Mucosa of rectum (tissue), 2 donors: ENCODE data around the gene ACTBL2.
"Not testable (repeated sequence)": the region's sequence is repeated elsewhere in the genome, so short reads cannot be mapped to it uniquely, and the experiment has no call there.

Experiments used
- H3K27ac ChIP-seq, 2 donors: one replicate each; pipeline ENCODE4 v1.7.0; 2013; ENCODE audit warnings: inconsistent platforms in 2 of 2, low read depth in 2 of 2, low read length in 2 of 2
- H3K27me3 ChIP-seq, 2 donors: one replicate each; pipeline ENCODE4 v1.7.0; 2013; ENCODE audit warnings: low read length in 2 of 2; ENCODE audit not compliant: control insufficient read depth in 2 of 2, insufficient read depth in 2 of 2
- H3K36me3 ChIP-seq, 2 donors: one replicate each; pipeline ENCODE4 v1.7.0; 2013; ENCODE audit warnings: low read length in 2 of 2; ENCODE audit not compliant: control insufficient read depth in 2 of 2, insufficient read depth in 2 of 2
- H3K4me1 ChIP-seq, 2 donors: one replicate each; pipeline ENCODE4 v1.7.0; 2013; ENCODE audit warnings: low read length in 2 of 2, mild to moderate bottlenecking in 1 of 2; ENCODE audit not compliant: control insufficient read depth in 2 of 2, insufficient read depth in 2 of 2
- H3K4me3 ChIP-seq, 2 donors: one replicate each; pipeline ENCODE4 v1.7.0; 2013; ENCODE audit warnings: low read length in 2 of 2
- H3K9ac ChIP-seq, 2 donors: one replicate each; pipeline ENCODE4 v1.7.0; 2013; ENCODE audit warnings: low read length in 2 of 2, low read depth in 1 of 2, mild to moderate bottlenecking in 1 of 2
- H3K9me3 ChIP-seq, 2 donors: one replicate each; pipeline ENCODE4 v1.7.0; 2013; ENCODE audit warnings: low read length in 2 of 2; ENCODE audit not compliant: control insufficient read depth in 2 of 2
- donor health status: healthy.
- donor health status: Normal muscosa, but diverticular disease.

Gene ACTBL2

DNA sequence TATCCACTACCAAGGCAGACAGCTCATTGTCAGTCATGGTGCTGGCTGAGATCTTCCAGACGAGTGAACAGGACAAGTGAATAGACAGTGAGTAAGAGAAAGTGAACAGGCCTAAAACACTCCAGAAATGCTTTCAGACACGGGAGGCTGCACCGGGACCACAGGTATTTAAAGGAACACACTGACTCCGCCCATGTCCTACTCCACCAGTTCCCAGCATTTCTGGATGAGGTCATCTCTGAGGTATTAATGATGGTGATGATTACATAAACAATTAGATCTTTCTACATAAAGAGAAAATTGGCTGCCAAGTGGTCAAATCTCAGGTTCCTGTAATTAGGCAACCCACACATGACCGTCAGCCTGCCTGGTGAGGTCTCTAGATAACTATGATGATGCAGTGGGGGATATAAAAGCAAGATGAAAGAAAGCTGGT lies at the start of gene ACTBL2:
Gene ACTBL2, minus strand, starts transcription at position 141 of the 436 bp plus-strand sequence. Its CDS starts 104 bp downstream, at position 37.
- H3K27ac ChIP-seq: no peak within 1 kb of the TSS
- H3K4me1 ChIP-seq: no peaks in the 10 kb centered on the region
- no peak within 1 kb of the TSS for H3K4me3 ChIP-seq
- no peaks in the 10 kb centered on the region for H3K36me3 ChIP-seq
- no peak within 1 kb of the TSS for H3K9ac ChIP-seq
- H3K9me3 ChIP-seq: no peaks in the 10 kb centered on the region
- H3K27me3 ChIP-seq: no peaks in the 10 kb centered on the region

DNA sequence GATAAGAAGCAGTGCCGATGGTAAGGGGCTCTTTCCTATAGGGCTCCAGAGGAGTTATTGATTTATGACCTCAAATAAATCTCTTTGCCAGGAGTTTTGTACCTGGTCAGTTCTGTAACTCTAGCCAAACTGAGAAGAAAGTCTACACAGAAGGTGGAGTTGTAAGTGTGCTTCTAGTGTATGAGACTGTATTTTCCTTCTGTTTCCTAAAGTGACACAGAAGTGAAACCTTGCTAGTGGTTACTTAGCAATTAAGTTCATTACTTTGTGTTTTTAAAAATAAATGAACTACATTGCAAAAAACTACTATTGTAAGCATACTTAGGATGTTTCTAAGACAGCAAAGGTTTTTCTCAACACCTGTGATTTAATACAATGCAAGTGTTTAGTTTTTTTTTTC lies 48.7 kb upstream of the ACTBL2 start:
- H3K9ac ChIP-seq: no peak overlapping the region
- H3K4me3 ChIP-seq: no peak overlapping the region
- H3K9me3 ChIP-seq: no peaks in the 10 kb centered on the region
- no peaks in the 10 kb centered on the region for H3K36me3 ChIP-seq
- H3K27me3 ChIP-seq: no peaks in the 10 kb centered on the region
- no peaks in the 10 kb centered on the region for H3K4me1 ChIP-seq
- H3K27ac ChIP-seq: no peak overlapping the region

DNA sequence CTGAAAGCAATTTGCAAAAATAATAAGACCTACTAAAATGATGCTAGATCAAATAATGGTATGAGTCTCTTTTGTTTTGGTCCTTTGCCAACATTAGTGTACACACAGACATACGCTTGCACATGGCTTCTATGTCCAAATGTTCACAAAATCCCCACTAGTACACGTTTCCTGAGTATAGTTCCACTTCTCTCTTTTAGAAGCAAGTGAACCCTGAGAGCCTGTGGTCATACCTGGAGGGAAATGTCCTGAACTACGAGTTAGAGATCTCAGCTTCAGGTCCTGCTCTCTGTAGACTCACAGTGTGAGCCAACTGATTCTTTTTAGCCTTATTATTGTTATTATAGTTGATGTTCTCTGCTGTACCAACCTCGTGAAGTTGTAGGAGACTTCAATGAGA lies 47.3 kb upstream of the ACTBL2 start:
- Histone ChIP-seq H3K9ac (no peak overlapping the region), H3K27me3 (no peaks in the 10 kb centered on the region), H3K4me3 (no peak overlapping the region), H3K9me3 (no peaks in the 10 kb centered on the region), H3K27ac (no peak overlapping the region), H3K4me1 (no peaks in the 10 kb centered on the region), H3K36me3 (no peaks in the 10 kb centered on the region)

GRCh38 chr5:57527870-57528269 lies 45.3 kb upstream of the ACTBL2 start:
- no peaks in the 10 kb centered on the region for H3K27me3 ChIP-seq
- H3K36me3 ChIP-seq: no peaks in the 10 kb centered on the region
- no peak overlapping the region for H3K4me3 ChIP-seq
- no peaks in the 10 kb centered on the region for H3K9me3 ChIP-seq
- H3K27ac ChIP-seq: no peak overlapping the region
- no peaks in the 10 kb centered on the region for H3K4me1 ChIP-seq
- no peak overlapping the region for H3K9ac ChIP-seq

DNA sequence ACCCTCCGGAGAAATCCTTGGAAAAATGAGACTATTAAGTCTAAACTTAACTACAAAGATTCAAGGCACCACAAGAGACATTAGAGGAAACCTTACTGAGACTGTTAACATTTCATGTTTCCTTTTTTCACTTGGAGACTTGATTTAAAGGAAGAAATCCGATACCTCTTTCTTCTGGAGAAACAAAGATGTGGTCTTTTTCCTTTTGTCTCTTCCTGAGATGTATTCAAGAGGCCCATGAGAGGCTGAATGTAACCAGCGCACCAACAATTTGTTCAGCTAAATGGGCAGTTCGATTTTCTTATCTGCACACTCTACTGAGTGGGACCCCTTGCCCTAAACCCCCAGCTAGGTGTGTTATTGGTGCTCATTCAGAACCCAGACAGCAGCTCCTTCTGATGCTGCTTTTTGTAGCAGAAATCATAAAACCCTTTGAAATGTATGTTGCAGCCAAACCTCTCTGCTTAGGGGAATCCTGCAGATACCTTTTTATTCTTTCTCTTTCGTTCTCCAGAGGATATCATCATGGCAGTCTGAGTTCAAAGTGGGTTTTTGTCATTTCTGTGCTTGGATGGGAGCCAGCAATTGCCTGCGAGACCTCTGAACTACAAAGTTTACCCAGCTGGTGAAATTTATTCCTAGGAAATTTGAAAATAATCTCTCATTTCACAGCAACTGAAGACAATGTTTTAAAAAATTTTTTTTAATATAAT lies 41.9 kb upstream of the ACTBL2 start:
- Histone ChIP-seq H3K36me3 (no peaks in the 10 kb centered on the region), H3K4me3 (no peak overlapping the region), H3K4me1 (no peaks in the 10 kb centered on the region), H3K27me3 (no peaks in the 10 kb centered on the region), H3K9me3 (no peaks in the 10 kb centered on the region), H3K27ac (no peak overlapping the region), H3K9ac (no peak overlapping the region)

GRCh38 chr5:57522477-57522876 lies 39.9 kb upstream of the ACTBL2 start:
- not testable (repeated sequence) for H3K9ac ChIP-seq, H3K4me3 ChIP-seq, H3K36me3 ChIP-seq, H3K9me3 ChIP-seq, H3K27me3 ChIP-seq, H3K4me1 ChIP-seq, H3K27ac ChIP-seq

DNA sequence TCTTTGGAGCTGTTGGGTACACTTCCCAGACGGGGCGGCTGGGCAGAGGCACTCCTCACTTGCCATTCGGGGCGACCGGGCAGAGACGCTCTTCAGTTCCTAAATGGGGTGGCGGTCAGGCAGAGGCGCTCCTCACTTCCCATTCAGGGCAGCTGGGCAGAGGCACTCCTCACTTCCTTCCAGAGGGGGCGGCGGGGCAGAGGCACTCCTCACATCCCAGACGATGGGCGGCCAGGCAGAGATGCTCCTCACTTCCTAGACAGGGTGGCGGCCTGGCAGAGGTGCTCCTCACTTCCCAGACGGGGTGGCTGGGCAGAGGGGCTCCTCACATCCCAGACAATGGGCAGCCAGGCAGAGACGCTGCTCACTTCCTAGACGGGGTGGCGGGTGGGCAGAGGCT lies 35.8 kb upstream of the ACTBL2 start:
- H3K9me3 ChIP-seq, H3K27me3 ChIP-seq, H3K27ac ChIP-seq, H3K4me3 ChIP-seq, H3K9ac ChIP-seq, H3K36me3 ChIP-seq, H3K4me1 ChIP-seq: not testable (repeated sequence)

DNA sequence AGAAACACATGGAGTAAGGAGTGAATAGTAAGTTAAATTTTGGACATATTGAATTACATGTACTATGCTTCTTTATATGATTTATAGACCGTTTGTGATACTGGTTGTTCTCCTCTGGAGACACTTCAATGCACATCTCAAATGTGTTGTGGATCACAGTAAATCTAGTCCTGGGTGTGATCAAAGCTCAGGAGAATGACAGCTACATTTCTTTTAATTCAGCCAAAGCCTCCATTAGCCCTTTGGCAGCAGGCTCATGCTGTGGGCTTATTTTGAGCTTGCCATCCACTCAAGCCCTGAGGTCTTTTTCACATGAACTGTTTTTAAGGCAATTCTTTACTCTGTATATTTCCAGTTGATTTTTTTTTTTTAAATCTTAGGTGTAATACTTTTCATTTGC lies 34.6 kb upstream of the ACTBL2 start:
- no peak overlapping the region for H3K4me3 ChIP-seq
- H3K27me3 ChIP-seq: no peaks in the 10 kb centered on the region
- H3K27ac ChIP-seq: no peak overlapping the region
- no peak overlapping the region for H3K9ac ChIP-seq
- no peaks in the 10 kb centered on the region for H3K4me1 ChIP-seq
- H3K36me3 ChIP-seq: no peaks in the 10 kb centered on the region
- no peaks in the 10 kb centered on the region for H3K9me3 ChIP-seq

DNA sequence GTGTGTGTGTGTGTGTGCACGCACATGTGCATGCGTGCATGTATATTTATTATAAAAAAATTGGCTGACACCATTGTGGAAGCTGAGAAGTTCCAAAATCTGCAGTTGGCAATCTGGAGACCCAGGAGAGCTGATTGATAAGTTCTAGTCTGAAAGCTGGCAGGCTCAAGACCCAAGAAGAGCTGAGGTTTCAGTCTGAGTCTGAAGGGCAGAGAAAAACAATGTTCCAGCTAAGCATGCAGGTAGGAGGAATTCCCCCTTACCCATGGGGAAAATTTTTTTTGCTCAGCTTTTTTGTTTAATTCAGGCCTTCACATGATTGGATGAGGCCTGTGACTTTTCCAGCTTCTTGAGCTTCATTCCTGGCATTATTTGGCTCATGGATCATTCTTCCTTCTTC lies 31.2 kb upstream of the ACTBL2 start:
- no peaks in the 10 kb centered on the region for H3K9me3 ChIP-seq
- H3K36me3 ChIP-seq: no peaks in the 10 kb centered on the region
- no peaks in the 10 kb centered on the region for H3K4me1 ChIP-seq
- H3K27ac ChIP-seq: no peak overlapping the region
- H3K4me3 ChIP-seq: no peak overlapping the region
- no peak overlapping the region for H3K9ac ChIP-seq
- no peaks in the 10 kb centered on the region for H3K27me3 ChIP-seq

- H3K36me3 ChIP-seq: no peaks in the 10 kb centered on the region
- no peak overlapping the region for H3K27ac ChIP-seq
- no peaks in the 10 kb centered on the region for H3K27me3 ChIP-seq
- H3K4me3 ChIP-seq: no peak overlapping the region
- no peak overlapping the region for H3K9ac ChIP-seq
- H3K9me3 ChIP-seq: no peaks in the 10 kb centered on the region
- H3K4me1 ChIP-seq: no peaks in the 10 kb centered on the region
These were observed 28.7 kb upstream of the ACTBL2 start for GRCh38 chr5:57511321-57511720.
